Astrocyte (in vitro differentiated cells and primary cell): ENCODE data around the gene ALCAM.

ENCODE experiments used
- EZH2 ChIP-seq: IDR thresholded peaks from 2 replicates; pipeline ENCODE4 v1.6.1; 2012; ENCODE audit warnings: mild to moderate bottlenecking, low read length, inconsistent platforms; ENCODE audit not compliant: insufficient read depth
- TF ChIP-seq, protein P1 (sequence below): IDR thresholded peaks from 2 replicates; pipeline ENCODE4 v1.5.1; 2011; ENCODE audit warnings: low read depth, mild to moderate bottlenecking, inconsistent platforms, low read length, moderate library complexity; ENCODE audit not compliant: insufficient read depth

DNA sequence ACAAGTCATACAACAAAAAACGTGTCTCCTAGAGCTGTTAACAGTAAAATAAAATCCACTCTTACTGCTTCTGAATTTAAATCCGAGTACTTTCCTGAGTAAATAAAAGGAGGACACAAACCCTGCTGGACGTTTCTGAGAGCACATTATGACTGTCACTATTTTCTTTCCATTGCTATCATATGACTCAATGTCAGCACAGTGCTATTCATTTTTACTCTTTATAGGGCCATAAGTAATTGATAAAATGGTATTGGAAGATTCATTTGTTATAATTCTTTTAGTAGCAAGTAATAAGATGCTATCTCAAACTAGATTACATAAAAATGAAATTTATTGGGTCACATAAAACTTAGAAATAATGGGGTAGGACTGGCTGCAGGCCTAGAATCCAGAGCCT is 68.6 kb downstream of the ALCAM start:
- no peak for TF ChIP-seq EZH2
- TF ChIP-seq, protein P1, sequence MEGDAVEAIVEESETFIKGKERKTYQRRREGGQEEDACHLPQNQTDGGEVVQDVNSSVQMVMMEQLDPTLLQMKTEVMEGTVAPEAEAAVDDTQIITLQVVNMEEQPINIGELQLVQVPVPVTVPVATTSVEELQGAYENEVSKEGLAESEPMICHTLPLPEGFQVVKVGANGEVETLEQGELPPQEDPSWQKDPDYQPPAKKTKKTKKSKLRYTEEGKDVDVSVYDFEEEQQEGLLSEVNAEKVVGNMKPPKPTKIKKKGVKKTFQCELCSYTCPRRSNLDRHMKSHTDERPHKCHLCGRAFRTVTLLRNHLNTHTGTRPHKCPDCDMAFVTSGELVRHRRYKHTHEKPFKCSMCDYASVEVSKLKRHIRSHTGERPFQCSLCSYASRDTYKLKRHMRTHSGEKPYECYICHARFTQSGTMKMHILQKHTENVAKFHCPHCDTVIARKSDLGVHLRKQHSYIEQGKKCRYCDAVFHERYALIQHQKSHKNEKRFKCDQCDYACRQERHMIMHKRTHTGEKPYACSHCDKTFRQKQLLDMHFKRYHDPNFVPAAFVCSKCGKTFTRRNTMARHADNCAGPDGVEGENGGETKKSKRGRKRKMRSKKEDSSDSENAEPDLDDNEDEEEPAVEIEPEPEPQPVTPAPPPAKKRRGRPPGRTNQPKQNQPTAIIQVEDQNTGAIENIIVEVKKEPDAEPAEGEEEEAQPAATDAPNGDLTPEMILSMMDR, result no peak
